ENCODE results near the gene LBX1. TPM values are rescaled to one million over a fixed set of nuclear protein-coding genes. Genes with fewer than 3 reads are reported as not detected.

The LBX1 gene
- polyA plus RNA-seq, 1 experiment = not detected

GRCh38 chr10:101195921-101196320 lies 33.3 kb downstream of the LBX1 start:
- no peaks in the 10 kb centered on the region; the same call in 1 of the 2 replicates for H3K9me3 ChIP-seq (ENCODE audit: control insufficient read depth, insufficient read depth, low read length)
- no peak for DNase-seq (ENCODE audit: low read depth, low spot score)
- no peak overlapping the region for H3K4me3 ChIP-seq (ENCODE audit: low read depth, low read length)
- CTCF ChIA-PET = interaction anchor here (1.2 kb wide), 1 partner anchor 18 kb away, joined by 4 read pairs; no protein-coding TSS in a partner anchor
- H3K27me3 ChIP-seq (ENCODE audit: control insufficient read depth, insufficient read depth, low read length) = peaks cover 38% of the 10 kb centered on the region
- H3K27ac ChIP-seq (ENCODE audit: low read depth, low read length) = no peak overlapping the region
- POLR2A ChIA-PET = no interaction called here
- TF ChIP-seq CTCF (IDR thresholded peaks at IDR 0.05; ENCODE audit: low read depth, low read length) = no peak

- no peak for DNase-seq (ENCODE audit: low read depth, low spot score)
- ChIA-PET POLR2A (interaction anchor here (0.6 kb wide), 1 partner anchor 360 kb away, joined by 3 read pairs; no protein-coding TSS in a partner anchor), CTCF (no interaction called here)
- Histone ChIP-seq H3K9me3 (ENCODE audit: control insufficient read depth, insufficient read depth, low read length) (no peaks in the 10 kb centered on the region; the same call in 1 of the 2 replicates), H3K27me3 (ENCODE audit: control insufficient read depth, insufficient read depth, low read length) (peaks cover 28% of the 10 kb centered on the region), H3K27ac (ENCODE audit: low read depth, low read length) (no peak overlapping the region), H3K4me3 (ENCODE audit: low read depth, low read length) (no peak overlapping the region)
- no peak for TF ChIP-seq CTCF (IDR thresholded peaks at IDR 0.05; ENCODE audit: low read depth, low read length)
These were observed 39.5 kb downstream of the LBX1 start for GRCh38 chr10:101189461-101190401.

- Histone ChIP-seq H3K4me3 (ENCODE audit: low read depth, low read length) (no peak overlapping the region), H3K27me3 (ENCODE audit: control insufficient read depth, insufficient read depth, low read length) (peaks cover 28% of the 10 kb centered on the region), H3K27ac (ENCODE audit: low read depth, low read length) (no peak overlapping the region), H3K9me3 (ENCODE audit: control insufficient read depth, insufficient read depth, low read length) (no peaks in the 10 kb centered on the region; the same call in 1 of the 2 replicates)
- ChIA-PET POLR2A (no interaction called here), CTCF (interaction anchor here (0.5 kb wide), 1 partner anchor 10 kb away, joined by 7 read pairs; no protein-coding TSS in a partner anchor)
- DNase-seq (ENCODE audit: low read depth, low spot score) = no peak
- TF ChIP-seq CTCF (IDR thresholded peaks at IDR 0.05; ENCODE audit: low read depth, low read length) = no peak
These were observed 40.3 kb downstream of the LBX1 start for GRCh38 chr10:101188942-101189341.

GRCh38 chr10:101183458-101184183 lies 45.6 kb downstream of the LBX1 start:
- ChIA-PET POLR2A (no interaction called here), CTCF (interaction anchor here (2.5 kb wide), 1 partner anchor 22 kb away, joined by 7 read pairs; no protein-coding TSS in a partner anchor)

More at GRCh38 chr10:101183458-101184183, 45.6 kb downstream of the LBX1 start:
- no peak overlapping the region for H3K27ac ChIP-seq (ENCODE audit: low read depth, low read length)
- no peak for TF ChIP-seq CTCF (IDR thresholded peaks at IDR 0.05; ENCODE audit: low read depth, low read length)
- DNase-seq (ENCODE audit: low read depth, low spot score) = no peak
- H3K27me3 ChIP-seq (ENCODE audit: control insufficient read depth, insufficient read depth, low read length) = peaks cover 36% of the 10 kb centered on the region
- no peak overlapping the region for H3K4me3 ChIP-seq (ENCODE audit: low read depth, low read length)
- no peaks in the 10 kb centered on the region for H3K9me3 ChIP-seq (ENCODE audit: control insufficient read depth, insufficient read depth, low read length)

Measured in AG04450 (cell line).